T follicular helper cell (primary cell): Measurements from ENCODE around the gene CHST9.
"Not testable (repeated sequence)": the region's sequence is repeated elsewhere in the genome, so short reads cannot be mapped to it uniquely, and the experiment has no call there.

Source experiments
- DNase-seq: peaks from one replicate; pipeline ENCODE4 v3.0.0-alpha.2; 2020; ENCODE audit warnings: low read depth

CHST9 gene

DNA sequence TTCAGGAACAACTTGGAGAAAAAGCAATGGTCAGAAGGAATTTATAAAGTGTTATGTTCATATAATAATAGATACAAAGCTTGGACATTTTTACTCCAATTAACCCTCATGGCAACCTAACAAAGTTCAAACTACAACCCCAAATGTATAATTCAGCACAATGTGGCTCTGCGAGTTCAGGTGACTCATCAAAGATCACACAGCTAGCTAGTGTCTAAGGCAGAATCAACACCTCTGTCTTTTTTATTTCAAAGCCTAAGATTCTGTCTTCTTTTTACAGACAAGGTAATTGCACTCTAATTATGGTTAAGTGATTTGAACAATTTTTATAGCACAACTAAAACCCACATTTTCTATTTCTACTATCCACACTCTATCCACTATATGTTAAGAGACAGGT, 90.5 kb downstream of the CHST9 start:
- no peak for DNase-seq

DNA sequence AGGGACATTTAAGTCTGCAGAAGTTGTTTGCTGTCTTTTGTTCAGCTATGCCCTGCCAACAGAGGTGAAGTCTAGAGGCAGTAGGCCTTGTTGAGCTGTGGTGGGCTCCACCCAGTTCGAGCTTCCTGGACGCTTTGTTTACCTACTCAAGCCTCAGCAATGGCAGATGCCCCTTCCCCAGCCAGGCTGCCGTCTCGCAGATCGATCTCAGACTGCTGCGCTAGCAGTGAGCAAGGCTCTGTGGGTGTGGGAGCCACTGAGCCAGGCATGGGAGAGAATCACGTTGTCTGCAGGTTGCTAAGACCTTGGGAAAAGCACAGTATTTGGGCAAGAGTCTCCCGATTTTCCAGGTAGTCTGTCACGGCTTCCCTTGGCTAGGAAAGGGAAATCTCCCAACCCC, 91.8 kb downstream of the CHST9 start:
- not testable (repeated sequence) for DNase-seq

DNA sequence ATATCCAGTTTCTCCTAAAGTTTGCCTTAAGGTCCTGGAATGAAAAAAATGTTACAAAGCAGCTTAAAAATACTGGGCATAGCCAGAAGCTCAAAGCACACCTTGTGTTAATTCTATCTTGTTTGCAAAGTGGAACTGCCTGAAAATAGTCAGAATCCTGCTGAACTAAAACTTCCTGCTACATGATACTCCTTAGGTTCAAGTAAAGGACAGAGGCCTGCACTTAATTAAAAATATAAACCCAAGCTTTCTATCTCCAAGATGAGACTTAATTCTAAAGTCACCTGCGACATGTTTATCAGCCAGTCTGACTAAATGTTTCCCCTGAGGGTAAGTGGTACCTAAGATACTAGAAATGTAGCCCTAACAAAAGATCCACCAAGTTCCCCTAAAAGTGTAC, 103.4 kb downstream of the CHST9 start:
- no peak for DNase-seq

DNA sequence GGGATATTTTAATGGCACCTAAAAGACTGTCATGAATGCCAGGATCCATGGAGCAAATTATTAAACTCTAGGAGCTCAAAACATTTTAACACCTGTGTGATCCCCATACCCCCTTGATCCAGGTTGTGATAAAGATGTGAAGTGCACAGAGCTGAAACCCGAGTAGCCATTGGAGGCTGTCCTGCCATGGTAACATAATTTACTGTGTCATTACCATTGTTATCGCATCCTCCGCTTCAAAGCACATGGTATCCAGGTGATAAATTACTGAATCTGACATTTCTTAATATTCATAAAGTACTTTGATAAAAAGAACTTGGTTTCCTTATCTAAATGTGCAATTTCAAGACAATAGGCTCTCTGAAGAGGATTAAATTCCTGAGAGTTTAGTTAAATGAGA, 109.3 kb downstream of the CHST9 start:
- DNase-seq: no peak

DNA sequence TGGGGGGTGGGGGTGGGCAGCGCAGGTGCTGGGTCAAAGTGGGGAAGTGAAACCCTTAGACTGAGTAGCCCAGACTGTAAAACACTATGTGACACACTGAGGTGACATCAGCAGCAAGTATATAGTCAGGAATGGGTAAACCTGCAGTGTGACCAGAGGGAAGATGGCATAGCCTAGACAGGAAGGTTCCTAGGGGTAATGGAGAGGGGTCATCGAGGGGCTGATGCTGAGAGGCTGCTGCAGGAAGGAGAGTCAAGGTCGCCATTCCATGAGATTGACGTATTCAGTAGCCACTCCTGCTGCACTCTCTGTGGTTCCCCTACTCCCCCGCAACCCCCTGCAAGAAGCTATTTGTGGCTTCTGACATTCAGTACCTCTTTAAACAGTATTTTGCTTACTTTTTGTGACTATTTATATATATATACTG, 111.7 kb downstream of the CHST9 start:
- DNase-seq: no peak

DNA sequence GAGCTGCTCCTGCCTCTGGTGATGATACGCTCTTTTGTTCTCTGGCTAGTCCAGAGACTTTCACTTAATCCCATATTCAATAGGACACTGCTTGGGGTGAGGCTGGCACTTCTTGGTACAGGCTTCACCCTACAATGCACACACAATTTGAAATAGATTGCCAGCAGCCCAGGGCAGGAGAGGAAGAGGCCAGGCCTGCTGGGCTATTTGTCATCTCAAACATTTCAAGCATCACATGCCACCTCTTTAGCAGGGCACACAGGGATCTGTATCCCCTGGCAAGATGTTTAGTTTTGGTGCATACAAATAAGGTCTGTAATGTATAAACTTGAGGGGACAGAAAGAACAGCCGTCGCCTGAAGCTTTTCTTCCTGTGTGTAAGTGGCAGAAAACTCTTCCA, 120.4 kb downstream of the CHST9 start:
- DNase-seq: no peak

DNA sequence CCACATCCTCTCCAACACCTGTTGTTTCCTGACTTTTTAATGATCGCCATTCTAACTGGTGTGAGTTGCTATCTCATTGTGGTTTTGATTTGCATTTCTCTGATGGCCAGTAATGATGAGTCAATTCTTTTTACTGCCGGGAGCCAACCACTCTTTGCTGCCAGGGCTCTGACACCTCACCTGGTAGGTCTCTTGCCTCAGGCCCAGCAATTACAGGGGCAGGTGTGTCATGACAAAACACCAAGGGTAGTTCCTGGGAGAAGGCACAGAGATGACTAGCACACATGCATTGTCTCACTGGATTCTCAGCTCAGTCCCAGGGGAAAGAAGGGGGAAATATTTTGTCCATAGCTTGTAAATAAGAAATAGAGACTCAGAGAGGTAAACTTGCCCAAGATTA, 122.3 kb downstream of the CHST9 start:
- DNase-seq: no peak

DNA sequence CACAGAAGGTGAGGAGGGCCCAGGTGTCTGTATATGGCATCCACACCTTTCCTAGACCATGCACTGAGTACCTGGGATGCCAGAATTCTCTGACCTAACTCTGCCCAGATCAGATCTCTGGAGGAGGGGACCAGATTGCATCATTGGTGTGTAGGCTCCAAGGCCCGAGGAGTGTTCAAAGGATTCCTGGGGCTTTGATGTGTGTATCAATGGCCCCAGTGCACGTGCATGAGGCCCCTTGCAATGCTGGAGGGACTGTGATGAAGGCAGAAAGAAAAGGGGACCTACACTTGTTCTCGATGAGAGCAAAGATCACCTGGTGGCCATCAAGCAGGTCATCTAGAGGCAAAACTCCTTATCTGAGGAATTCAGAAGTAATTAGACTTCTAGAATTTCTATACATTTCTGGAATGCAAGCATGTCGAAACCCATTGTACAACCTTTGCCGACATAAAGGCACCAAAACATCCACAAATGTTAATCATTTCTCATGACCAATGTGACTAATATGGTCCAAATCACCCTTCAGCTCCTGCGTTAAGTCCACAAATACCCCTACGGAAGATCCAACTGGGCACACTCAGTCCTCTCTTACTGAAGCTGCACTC, 123.5 kb downstream of the CHST9 start:
- DNase-seq: no peak

DNA sequence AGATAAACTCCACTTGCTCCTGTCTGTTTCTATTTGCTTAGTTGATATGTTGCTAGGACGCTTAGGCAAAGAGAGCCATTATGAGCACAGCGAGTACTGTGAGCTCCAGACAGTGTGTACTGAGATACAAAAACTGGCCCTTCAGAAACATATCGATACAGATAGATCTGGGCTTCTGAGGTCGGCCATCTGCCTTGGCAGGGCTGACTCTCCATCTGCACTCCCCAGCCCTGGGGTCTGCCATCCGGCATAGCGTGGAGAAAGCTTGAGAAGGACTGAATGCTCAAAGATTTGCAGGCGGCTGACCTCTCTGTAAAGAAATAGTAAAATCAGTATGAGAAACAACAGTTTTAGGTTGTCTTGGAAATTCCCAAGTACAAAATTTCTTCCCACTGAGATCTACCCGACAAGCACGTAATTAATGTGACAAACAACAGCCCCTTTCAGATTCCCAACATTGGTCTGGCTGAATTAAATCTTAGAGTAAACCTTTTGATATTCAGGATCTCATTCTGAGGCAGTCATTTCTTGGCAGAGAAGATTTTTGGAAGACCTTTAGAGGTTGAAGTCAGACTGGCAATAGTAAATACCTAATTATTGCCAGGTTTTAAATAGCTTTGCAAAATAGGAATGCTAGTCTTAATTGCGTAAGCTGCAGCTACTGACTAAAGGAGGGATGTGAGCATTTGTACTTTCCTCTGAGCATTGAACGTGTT, 127.4 kb downstream of the CHST9 start:
- DNase-seq: no peak

DNA sequence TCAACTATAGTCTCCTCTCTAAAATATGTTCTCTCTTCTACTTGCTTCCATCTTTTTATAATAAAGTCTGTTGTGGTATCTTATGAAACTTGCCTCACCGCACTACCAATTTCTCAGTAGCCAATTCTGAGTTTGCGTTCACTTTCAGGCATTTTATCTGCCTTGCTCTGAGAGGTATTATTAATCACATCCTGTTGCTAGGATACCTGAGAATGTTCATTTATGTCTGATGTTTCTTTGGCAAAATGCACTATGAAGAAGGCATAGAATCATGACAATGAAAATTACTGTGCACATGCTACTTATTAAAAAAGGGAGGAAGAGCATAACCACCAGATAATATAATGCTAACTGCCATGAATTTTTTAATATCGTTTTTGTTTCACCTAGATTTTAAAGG, 130.2 kb downstream of the CHST9 start:
- DNase-seq: no peak

DNA sequence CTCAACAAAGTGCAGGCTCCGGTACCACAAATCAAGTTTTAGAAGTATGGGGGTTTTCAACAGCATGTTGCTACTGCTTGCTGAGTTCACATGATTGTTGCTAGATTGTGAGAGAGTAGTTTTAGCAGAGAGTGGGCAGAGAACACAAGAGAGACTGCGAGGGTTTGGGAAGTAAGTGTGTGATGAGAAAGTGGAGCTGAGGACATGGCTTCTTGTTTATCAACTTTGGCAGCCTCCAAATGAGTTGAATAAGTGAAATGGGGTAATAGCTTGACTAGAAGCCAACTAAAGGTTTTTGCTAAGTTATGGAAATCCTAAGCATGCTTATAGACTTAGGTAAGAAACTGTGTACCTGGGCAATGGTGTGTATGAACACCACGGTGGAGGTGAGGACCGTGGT, 135.1 kb downstream of the CHST9 start:
- no peak for DNase-seq

DNA sequence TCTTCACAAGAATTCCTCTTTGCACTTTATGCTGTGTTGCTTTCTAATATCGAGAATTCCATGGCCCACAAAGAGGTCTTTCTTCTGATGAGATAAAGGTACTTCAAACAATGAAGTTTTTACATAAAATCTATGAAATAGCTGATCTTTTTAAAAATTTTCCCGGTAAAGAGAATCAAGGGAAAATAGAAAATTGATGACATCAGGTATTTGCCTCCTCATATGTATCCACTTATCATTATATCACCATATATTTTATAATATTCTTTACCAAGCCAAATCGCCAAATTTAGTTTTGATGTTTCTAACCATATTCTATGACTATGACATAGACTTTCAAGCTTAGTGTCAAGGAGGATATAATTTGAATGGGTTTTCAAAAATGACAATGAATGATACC, 139.8 kb downstream of the CHST9 start:
- no peak for DNase-seq

DNA sequence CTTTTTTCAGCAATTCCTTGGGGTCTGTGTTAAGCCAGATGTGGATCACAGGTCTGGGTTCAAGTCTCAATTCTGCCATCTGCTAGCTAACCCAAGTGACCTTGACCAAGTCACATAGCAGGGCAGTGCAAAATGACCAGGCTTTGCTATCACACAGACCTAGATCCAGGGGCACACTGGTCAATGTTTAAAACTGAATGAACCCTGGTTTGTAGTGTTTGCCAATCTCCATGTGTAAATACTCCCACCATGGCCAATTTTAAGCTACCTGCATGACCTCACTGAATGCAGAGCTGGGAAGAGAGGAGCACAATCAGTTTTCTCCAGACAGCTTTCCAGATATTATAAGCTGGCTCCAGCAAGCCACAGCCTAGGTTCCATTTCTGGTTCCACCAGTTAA, 142.9 kb downstream of the CHST9 start:
- DNase-seq: no peak

DNA sequence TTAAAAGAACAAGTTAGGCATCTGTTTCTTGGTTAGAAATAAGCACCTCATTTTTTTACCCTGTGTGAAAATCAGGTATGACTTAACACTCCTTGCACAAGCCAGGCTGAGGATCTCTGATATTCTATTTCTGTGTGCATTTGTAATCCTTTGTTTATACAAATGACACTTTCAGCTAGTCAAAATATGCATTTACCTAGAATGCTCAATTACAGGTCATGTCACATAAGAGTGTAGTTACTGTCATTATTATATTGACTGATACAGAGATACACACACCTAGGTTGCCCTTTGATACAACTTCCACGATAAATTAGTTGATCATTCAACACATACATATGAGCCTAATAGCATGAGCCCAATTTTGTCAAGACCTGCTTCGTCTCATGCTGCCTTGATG, 144.3 kb downstream of the CHST9 start:
- DNase-seq: no peak

DNA sequence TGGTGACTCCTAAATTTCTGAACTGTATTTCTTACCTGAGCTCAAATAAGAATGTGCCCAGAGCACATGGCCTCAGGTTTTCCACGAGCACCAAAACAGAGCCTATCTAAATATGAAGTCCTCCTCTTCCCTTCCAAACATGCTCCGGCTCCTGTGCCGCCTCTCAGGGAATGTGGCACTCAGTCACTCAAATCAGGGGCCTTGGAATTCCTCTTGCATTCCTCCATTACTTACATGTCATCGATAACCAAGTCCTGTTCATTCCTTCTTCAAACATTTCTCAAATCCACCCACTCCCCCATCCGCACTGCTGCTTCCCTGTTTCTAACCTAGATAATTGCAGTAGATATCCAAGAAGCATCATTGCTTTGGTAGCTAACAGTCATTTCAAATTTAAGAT, 151.4 kb downstream of the CHST9 start:
- DNase-seq: no peak

DNA sequence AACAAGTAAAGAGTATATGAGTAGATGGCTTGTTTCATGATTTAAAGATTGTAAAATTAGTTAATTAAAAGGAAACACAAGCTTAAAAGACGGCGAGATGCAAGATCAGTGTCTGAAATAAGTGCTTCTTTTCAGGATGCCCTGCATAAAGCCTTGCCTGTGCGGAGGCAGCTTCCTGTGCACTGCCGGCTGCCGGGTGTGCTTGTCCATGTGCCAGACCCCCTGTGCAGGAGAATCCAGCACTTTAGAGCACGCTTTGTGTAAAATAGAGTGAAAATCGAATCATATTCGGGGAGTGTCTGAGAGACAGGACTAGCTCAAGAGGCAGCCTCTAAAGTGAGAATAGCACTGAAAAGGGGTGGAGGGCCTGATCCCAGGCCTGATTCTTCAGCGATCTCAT, 154.7 kb downstream of the CHST9 start:
- DNase-seq: no peak

DNA sequence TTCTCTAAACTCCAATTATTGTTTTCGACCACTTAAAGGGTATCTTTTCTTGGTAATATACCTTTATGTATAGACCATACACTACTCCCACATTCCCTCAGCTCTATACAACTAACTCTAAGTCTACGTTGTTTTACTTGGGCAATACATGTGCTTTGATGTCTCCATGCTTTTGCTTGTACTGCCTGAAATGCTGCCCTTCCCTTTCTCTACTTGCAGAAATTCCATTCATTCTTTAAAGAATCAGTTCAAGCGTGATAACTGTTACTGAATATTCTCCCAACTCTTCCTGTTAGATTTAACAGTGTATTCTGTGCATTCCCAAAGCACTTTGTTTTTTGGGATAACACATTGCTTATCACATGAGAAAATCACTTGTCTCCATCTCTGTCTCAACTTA, 162.6 kb downstream of the CHST9 start:
- no peak for DNase-seq

DNA sequence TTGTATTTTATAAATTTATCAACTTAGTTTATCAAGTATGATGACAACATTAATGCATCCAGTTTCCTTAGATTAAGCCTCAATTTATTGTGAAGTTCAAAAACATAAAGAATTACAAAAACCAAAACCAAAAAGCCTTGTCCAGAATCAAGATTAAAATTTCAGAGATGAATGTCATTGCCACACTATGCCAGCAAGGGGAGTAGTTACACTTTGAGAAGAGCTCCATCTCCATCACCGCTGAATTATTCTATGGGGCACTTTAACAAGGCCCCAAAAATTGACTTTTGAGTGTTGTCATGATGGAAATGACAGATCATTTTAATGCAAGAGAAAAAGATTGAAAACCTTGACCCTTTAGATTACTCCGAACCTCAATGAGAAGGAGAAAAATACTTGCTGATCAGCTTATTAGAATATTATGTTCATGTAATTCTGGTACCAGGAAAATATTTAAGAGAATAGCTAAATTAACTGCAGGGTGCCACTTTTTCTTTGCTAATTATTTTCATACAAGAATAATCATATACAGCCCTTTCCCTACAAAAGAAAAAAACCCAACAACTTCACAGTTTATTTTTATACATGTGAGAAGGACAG, 167.1 kb downstream of the CHST9 start:
- no peak for DNase-seq

DNA sequence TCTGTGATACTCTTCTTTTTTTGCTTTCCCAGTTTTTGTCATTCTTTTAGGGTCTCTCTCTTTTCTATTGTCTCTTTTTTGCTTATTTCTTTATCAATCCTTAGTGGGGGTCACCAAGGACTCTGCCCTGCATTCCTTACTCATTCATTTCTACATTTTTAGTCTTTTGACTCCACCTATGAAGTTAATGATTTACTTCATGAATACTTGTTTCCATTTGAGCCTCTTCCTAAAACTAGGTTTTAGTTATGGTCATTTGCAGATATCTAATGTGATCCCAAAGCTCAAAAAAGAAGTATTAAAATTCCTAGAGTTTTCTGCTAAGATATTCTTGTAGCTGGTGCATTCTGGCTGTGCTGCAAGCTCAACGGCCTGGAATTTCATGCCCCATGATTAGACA, 170.3 kb downstream of the CHST9 start:
- DNase-seq: no peak

DNA sequence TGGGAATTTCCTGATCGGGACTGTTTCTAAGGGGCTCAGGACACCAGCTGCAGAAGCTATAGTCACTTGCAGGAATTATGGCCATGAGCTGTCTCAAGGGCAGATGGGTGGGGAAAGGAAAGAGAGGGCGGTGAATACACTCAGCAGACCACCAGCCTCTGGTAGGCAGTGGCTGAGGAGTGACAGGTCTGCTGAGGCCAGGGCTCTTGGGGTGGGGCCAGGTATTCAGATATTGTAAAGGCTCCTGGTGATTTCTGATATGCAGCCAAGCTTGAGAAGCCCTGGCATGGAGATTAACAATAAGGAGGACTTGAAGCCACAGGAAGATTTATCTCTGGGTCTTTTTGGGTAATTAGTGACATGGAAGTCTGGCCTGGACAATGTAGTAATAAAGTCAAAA, 174.3 kb downstream of the CHST9 start:
- no peak for DNase-seq

DNA sequence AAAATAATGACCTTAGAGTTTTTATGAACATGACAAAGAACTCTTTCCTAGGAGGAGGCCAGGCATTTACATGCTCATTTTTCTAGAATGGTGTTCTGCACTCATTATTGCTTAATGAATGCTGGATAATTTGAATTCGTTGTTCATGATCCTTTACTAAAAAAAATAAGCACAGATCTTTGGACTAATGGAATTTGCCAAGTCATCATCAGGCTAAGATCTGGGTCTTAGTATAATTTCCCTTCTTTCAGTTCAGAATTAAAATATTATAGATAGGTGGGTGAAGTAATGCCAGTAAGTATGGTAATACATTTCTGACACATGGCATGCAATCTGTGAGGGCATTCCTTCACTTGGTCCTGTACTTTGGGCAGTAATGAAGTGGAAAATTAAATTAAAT, 175.8 kb downstream of the CHST9 start:
- no peak for DNase-seq

DNA sequence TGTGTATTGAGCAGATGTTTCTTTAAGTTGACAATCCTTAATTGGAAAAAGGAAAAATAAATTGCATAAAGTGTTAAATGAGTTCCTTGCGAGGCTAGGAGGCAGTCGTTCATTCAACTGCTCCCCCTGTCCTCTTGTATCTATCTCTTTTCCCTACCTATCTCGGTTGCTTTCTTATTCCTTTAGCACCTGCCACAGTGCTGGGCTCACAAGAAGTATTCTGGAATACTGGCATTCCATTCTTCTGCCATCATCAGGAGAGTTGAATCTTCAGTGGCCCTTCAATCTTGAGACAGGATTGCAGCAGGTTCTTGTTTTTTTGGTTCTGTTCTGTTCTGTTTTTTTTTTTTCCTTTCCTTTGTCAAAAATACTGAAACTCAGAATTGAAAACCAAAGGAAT, 176.5 kb downstream of the CHST9 start:
- DNase-seq: no peak

DNA sequence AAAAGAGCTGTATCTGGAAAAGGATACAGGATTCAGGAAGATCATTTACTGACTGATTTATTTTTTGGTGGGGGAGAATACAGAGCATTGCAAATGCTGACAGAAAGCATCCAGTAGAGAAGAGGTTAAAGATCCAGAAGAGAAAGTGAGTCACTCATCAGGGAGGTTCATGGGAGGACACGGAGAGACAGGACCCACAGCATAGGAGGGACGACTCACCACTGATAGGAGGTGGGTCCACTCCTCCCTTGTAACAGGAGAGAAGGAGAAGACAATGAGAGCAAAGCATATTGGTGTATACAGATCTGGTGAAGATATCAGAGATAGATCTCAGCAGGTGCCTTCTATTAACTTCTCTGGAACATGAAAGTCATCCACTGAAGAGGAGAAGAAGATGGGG, 177.2 kb downstream of the CHST9 start:
- no peak for DNase-seq

DNA sequence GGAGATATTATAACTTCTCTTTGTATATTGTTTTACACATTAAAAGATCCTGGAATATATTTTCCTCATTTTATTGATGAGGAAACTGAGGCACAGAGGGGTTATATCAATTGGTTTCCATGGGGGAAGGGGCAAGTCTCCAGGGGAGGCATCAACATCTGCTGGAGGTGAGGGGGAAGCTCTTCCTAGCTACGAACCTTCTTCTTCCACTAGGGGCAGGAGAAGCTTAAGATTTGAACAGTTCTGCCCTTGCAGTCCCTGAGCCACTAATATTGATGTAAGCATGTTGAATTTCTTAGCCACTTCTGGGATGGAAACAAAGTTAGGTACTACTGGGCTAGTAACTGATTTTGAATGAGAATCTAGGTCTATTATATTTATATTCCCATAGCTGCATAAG, 179.5 kb downstream of the CHST9 start:
- no peak for DNase-seq
